MM.1S (cell line): ENCODE measurements around the gene ZNF516.

Source experiments
- DNase-seq: peaks from one replicate; pipeline ENCODE4 v3.0.0-alpha.2; 2015
- H2AFZ ChIP-seq: fragments of 300-600 bp; sonication (generic); 2 replicates; pipeline ENCODE4 v1.6.0; 2016; ENCODE audit warnings: antibody characterized with exemption, low read length
- H3F3A ChIP-seq: fragments of 300-600 bp; sonication (generic); 2 replicates; pipeline ENCODE4 v1.6.1; 2016; ENCODE audit warnings: mild to moderate bottlenecking, antibody characterized with exemption, low read length, moderate library complexity, mixed read lengths; ENCODE audit not compliant: insufficient read depth
- H3K27ac ChIP-seq: fragments of 300-600 bp; sonication (generic); 2 replicates; pipeline ENCODE4 v1.5.1; 2016; ENCODE audit warnings: mild to moderate bottlenecking, low read length
- H3K27me3 ChIP-seq: fragments of 300-600 bp; sonication (generic); replicated peaks from 2 replicates; pipeline ENCODE4 v1.6.0; 2016; ENCODE audit warnings: low read length; ENCODE audit not compliant: insufficient read depth
- H3K36me3 ChIP-seq: fragments of 300-600 bp; sonication (generic); replicated peaks from 2 replicates; pipeline ENCODE4 v1.6.1; 2016; ENCODE audit warnings: mild to moderate bottlenecking, low read length, mixed read lengths; ENCODE audit not compliant: insufficient read depth
- H3K4me1 ChIP-seq: fragments of 300-600 bp; sonication (generic); 2 replicates; pipeline ENCODE4 v1.6.1; 2016; ENCODE audit warnings: low read length, mixed read lengths
- H3K4me2 ChIP-seq: fragments of 300-600 bp; sonication (generic); 2 replicates; pipeline ENCODE4 v1.6.0; 2016; ENCODE audit warnings: low read depth, low read length
- H3K4me3 ChIP-seq: fragments of 300-600 bp; sonication (generic); 2 replicates; pipeline ENCODE4 v1.5.1; 2016; ENCODE audit warnings: low read length, mixed read lengths
- H3K79me2 ChIP-seq: fragments of 300-600 bp; sonication (generic); 2 replicates; pipeline ENCODE4 v1.6.1; 2016; ENCODE audit warnings: mixed run types, low read length, mixed read lengths
- H3K9ac ChIP-seq: fragments of 300-600 bp; sonication (generic); 2 replicates; pipeline ENCODE4 v1.6.1; 2016; ENCODE audit warnings: low read length, mixed read lengths
- H3K9me2 ChIP-seq: fragments of 300-600 bp; sonication (generic); replicated peaks from 2 replicates; pipeline ENCODE4 v1.6.1; 2016; ENCODE audit warnings: mild to moderate bottlenecking, low read length, mixed read lengths; ENCODE audit not compliant: insufficient read depth
- H3K9me3 ChIP-seq: fragments of 300-600 bp; sonication (generic); replicated peaks from 2 replicates; pipeline ENCODE4 v1.6.1; 2016; ENCODE audit warnings: mild to moderate bottlenecking, low read length, mixed read lengths; ENCODE audit not compliant: insufficient read depth
- H4K20me1 ChIP-seq: fragments of 300-600 bp; sonication (generic); 2 replicates; pipeline ENCODE4 v1.6.1; 2016; ENCODE audit warnings: mild to moderate bottlenecking, low read length, moderate library complexity, mixed read lengths; ENCODE audit not compliant: insufficient read depth
- EZH2 ChIP-seq: fragments of 300-600 bp; sonication (generic); optimal IDR thresholded peaks from 2 replicates; pipeline ENCODE3; 2017; ENCODE audit warnings: low read depth, mild to moderate bottlenecking, antibody characterized with exemption, low read length, mixed read lengths
- EZH2phosphoT487 ChIP-seq: fragments of 300-600 bp; sonication (generic); IDR thresholded peaks from 2 replicates; pipeline ENCODE4 v1.6.1; 2018; ENCODE audit warnings: antibody characterized with exemption, low read length
- TF ChIP-seq, protein P1 (sequence below): fragments of 300-600 bp; sonication (generic); IDR thresholded peaks from 2 replicates; pipeline ENCODE4 v1.5.1; 2016; ENCODE audit warnings: antibody characterized with exemption, low read length, mixed read lengths

ZNF516 gene

DNA sequence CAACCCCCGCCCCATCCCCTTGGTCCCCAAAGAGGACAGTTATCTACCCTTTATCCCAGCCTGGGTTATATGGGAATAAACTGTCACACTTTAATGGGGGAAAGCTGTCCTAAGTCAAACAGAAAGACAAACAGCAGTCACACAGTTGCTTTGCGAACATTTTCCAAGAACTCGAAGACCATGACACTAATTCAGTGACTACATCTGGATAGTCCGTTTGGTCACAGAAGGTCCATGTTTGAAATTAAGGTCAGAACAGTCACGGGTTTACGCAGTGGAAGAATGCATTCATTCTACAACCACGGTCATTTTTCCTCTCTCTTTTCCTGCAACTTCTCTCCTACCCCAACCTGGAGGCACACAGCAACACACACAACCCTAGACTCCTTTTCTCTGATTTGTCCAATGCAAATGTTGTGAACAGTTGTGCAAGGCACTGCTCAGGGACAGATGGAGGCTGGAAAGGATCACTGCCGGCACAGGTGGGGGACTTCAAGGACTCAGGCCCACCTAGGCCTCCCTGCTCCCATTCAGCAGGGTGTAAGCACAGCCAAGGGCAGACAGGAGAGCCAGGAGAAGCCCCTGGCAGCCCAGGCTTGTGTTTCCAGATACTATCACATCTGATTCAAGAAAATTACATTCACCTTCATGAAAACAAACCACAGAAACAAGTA lies 39.9 kb downstream of the ZNF516 start:
- Histone ChIP-seq H3K27ac (no peak overlapping the region), H3K9me3 (no peaks in the 10 kb centered on the region), H3K4me2 (no peak overlapping the region), H3F3A (no peaks in the 10 kb centered on the region), H4K20me1 (no peaks in the 10 kb centered on the region), H3K4me3 (no peak overlapping the region), H3K9me2 (no peaks in the 10 kb centered on the region), H3K9ac (no peak overlapping the region), H3K27me3 (no peaks in the 10 kb centered on the region), H3K79me2 (no peaks in the 10 kb centered on the region), H3K36me3 (no peaks in the 10 kb centered on the region), H3K4me1 (no peaks in the 10 kb centered on the region), H2AFZ (no peak overlapping the region)
- no peak for TF ChIP-seq EZH2phosphoT487
- TF ChIP-seq, protein P1, sequence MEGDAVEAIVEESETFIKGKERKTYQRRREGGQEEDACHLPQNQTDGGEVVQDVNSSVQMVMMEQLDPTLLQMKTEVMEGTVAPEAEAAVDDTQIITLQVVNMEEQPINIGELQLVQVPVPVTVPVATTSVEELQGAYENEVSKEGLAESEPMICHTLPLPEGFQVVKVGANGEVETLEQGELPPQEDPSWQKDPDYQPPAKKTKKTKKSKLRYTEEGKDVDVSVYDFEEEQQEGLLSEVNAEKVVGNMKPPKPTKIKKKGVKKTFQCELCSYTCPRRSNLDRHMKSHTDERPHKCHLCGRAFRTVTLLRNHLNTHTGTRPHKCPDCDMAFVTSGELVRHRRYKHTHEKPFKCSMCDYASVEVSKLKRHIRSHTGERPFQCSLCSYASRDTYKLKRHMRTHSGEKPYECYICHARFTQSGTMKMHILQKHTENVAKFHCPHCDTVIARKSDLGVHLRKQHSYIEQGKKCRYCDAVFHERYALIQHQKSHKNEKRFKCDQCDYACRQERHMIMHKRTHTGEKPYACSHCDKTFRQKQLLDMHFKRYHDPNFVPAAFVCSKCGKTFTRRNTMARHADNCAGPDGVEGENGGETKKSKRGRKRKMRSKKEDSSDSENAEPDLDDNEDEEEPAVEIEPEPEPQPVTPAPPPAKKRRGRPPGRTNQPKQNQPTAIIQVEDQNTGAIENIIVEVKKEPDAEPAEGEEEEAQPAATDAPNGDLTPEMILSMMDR = no peak
- TF ChIP-seq EZH2 = no peak
- DNase-seq = no peak

DNA sequence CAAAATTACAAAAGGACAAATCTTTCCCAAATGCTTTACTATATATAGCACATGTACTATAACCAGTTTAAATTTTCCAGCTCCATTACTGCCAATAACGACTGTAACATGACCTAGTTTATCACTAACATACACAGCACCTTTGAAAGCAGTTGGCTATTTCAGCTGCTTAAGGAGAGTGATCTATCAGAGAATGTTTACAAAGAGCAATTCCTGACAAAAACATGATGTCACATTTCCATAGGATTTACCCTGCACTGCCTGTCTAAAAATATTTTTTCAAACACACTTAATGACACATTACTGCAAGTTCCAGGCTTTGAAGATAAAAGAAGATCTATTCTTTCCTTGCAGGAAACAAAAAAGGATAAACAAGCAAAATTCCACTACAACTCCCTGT lies 40.6 kb downstream of the ZNF516 start:
- DNase-seq = no peak
- Histone ChIP-seq H3K9me3 (no peaks in the 10 kb centered on the region), H3K27me3 (no peaks in the 10 kb centered on the region)

DNA sequence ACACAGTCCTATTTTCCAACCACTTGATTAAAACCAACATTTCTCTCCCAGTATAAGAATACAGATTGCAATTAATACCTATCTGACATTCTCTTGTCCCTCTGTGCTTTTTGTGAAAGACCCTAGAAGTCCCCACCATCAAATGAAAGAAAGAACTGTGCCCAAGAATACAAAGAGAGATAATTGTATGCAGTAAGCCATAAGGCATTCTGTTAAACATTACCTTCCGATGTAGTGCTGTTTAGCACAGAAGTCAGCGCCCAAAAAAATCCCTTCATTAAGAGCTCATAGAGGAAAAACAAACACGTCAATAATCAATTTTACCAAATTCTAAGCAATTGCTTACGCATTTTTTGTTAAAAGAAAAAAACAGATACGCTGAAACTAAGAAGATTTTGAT lies 41.1 kb downstream of the ZNF516 start:
- no peaks in the 10 kb centered on the region for H3K27me3 ChIP-seq
- no peaks in the 10 kb centered on the region for H3K79me2 ChIP-seq
- no peaks in the 10 kb centered on the region for H4K20me1 ChIP-seq
- H3K9me2 ChIP-seq = no peaks in the 10 kb centered on the region
- no peak overlapping the region for H2AFZ ChIP-seq
- no peaks in the 10 kb centered on the region for H3K4me1 ChIP-seq
- no peaks in the 10 kb centered on the region for H3K9me3 ChIP-seq
- no peaks in the 10 kb centered on the region for H3K36me3 ChIP-seq
- H3K9ac ChIP-seq = no peak overlapping the region
- no peak overlapping the region for H3K4me2 ChIP-seq
- no peak for TF ChIP-seq EZH2phosphoT487
- TF ChIP-seq, protein P1 = no peak
- no peak for TF ChIP-seq EZH2
- no peak overlapping the region for H3K27ac ChIP-seq
- no peak overlapping the region for H3K4me3 ChIP-seq
- DNase-seq = no peak
- no peaks in the 10 kb centered on the region for H3F3A ChIP-seq

More for the DNA sequence above, 40.6 kb downstream of the ZNF516 start:
- Histone ChIP-seq H2AFZ (no peak overlapping the region), H4K20me1 (no peaks in the 10 kb centered on the region), H3K4me1 (no peaks in the 10 kb centered on the region), H3K79me2 (no peaks in the 10 kb centered on the region), H3K9me2 (no peaks in the 10 kb centered on the region), H3K4me3 (no peak overlapping the region), H3F3A (no peaks in the 10 kb centered on the region), H3K9ac (no peak overlapping the region), H3K36me3 (no peaks in the 10 kb centered on the region), H3K4me2 (no peak overlapping the region), H3K27ac (no peak overlapping the region)
- TF ChIP-seq, protein P1 = no peak
- TF ChIP-seq EZH2phosphoT487 = no peak
- TF ChIP-seq EZH2 = no peak
